Adrenal gland (tissue), 5 donors: ENCODE results near the gene EPHB2.

ENCODE experiments used
- CTCF ChIP-seq, 6 experiments: fragments of 450-650 bp in 4 of 6; fragments of 200-600 bp in 2 of 6; sonication (generic) in 1 of 6; IDR thresholded peaks; 1 replicate in 5 of 6; 2 replicates in 1 of 6; pipeline versions ENCODE4 v1.5.1 to v1.8.0; 2016 to 2021; ENCODE audit warnings: antibody characterized with exemption in 6 of 6, mild to moderate bottlenecking in 2 of 6, moderate library complexity in 1 of 6
- POLR2A ChIP-seq, 2 donors: fragments of 450-650 bp; IDR thresholded peaks; one replicate each; pipeline ENCODE4 v1.6.1; 2017; ENCODE audit warnings: antibody characterized with exemption in 2 of 2, mild to moderate bottlenecking in 2 of 2, moderate library complexity in 1 of 2
- donor health status: DM: no; HTN: no; CAD: no.

DNA sequence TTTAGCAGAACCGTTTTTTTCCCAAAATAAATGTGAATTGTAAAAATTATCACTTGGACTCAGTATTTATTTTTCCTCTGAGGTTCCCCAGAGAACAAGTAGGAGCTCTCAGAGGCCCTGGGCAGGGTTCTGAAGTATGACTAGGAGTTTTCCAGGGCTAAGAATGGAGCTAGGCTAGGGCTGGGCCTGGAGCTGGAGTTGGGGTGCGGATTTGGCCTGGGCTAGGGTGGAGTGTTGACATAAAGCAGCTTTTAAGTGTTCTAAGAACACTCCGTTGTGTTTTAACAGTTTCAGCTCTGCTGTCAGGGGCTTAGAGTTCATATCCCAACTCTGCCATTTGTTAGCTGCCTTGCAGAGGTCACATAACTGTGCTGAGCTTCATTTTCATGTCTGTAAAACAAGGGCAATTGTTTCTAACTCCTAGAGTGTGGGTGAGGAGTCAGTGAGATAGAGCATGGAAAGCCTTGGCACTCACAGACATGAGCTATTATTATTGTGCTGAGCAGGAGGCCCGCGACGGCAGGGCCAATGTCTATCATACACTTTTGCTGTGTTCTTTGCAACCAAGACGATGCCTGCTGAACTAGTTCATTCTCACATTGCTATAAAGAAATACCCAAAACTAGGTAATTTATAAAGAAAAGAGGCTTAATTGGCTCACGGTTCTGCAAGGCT lies 210.9 kb downstream of the EPHB2 start:
- TF ChIP-seq CTCF (IDR thresholded peaks at IDR 0.05), result no peak
- no peak for TF ChIP-seq POLR2A (IDR thresholded peaks at IDR 0.05)
